NT2/D1 (cell line): Measurements from ENCODE around the gene ACBD6.

Experiments used
- SUZ12 ChIP-seq: IDR thresholded peaks from 2 replicates; pipeline ENCODE4 v1.6.1; 2011; ENCODE audit not compliant: insufficient read length, insufficient read depth; ENCODE audit errors: extremely low read depth
- YY1 ChIP-seq: IDR thresholded peaks from 2 replicates; pipeline ENCODE4 v1.6.1; 2011; ENCODE audit not compliant: insufficient read length, insufficient read depth
- ZNF274 ChIP-seq: IDR thresholded peaks from 2 replicates; pipeline ENCODE4 v1.6.1; 2011; ENCODE audit warnings: mild to moderate bottlenecking, low read depth, low read length

- TF ChIP-seq ZNF274 (no peak), YY1 (no peak), SUZ12 (no peak)
Observed at GRCh38 chr1:180257028-180257386, 245.4 kb downstream of the ACBD6 start.
